Gastroesophageal sphincter (tissue), 4 donors: ENCODE results near the gene SLC27A1. TPM values are rescaled to one million over a fixed set of nuclear protein-coding genes. Genes with fewer than 3 reads are reported as not detected.
"Not testable (repeated sequence)": the region's sequence is repeated elsewhere in the genome, so short reads cannot be mapped to it uniquely, and the experiment has no call there.

Source experiments
- ATAC-seq: fragments of 150-250 bp; one replicate; pipeline ENCODE4 v1.9.1; 2016; ENCODE audit warnings: mild to moderate bottlenecking, moderate library complexity
- H3K27ac ChIP-seq, 4 donors: fragments of 200-600 bp; sonication (generic) in 3 of 4; 1 replicate in 3 of 4; 2 replicates in 1 of 4; pipeline ENCODE4 v1.5.1; 2016 to 2019
- H3K27me3 ChIP-seq: fragments of 200-600 bp; sonication (generic); one replicate; pipeline ENCODE4 v1.5.1; 2019
- H3K36me3 ChIP-seq, 2 donors: fragments of 200-600 bp; sonication (generic); one replicate each; pipeline ENCODE4 v1.5.1; 2019; ENCODE audit warnings: control low read depth in 1 of 2
- H3K4me1 ChIP-seq, 3 donors: fragments of 200-600 bp; sonication (generic); 1 replicate in 2 of 3; 2 replicates in 1 of 3; pipeline ENCODE4 v1.5.1; 2016 to 2019; ENCODE audit warnings: control low read depth in 2 of 3
- H3K4me3 ChIP-seq, 2 donors: fragments of 200-600 bp; sonication (generic); one replicate each; pipeline ENCODE4 v1.5.1; 2019; ENCODE audit warnings: mild to moderate bottlenecking in 1 of 2, moderate library complexity in 1 of 2
- H3K9me3 ChIP-seq, 3 donors: fragments of 200-600 bp; sonication (generic); one replicate each; pipeline ENCODE4 v1.5.1; 2017 to 2019; ENCODE audit warnings: control low read depth in 2 of 3
- CTCF ChIP-seq, 4 experiments: fragments of 200-600 bp in 2 of 4; fragments of 450-650 bp in 2 of 4; sonication (generic) in 1 of 4; IDR thresholded peaks; one replicate each; pipeline ENCODE4 v1.5.1; 2017 to 2019; ENCODE audit warnings: antibody characterized with exemption in 4 of 4, mild to moderate bottlenecking in 2 of 4, moderate library complexity in 2 of 4
- EP300 ChIP-seq: sonication (generic); formaldehyde crosslinking; IDR thresholded peaks from one replicate; pipeline ENCODE4 v1.6.1; 2017; ENCODE audit warnings: antibody characterized with exemption, mild to moderate bottlenecking
- POLR2A ChIP-seq, 2 donors: fragments of 450-650 bp; IDR thresholded peaks; one replicate each; pipeline ENCODE4 v1.6.1; 2017; ENCODE audit warnings: antibody characterized with exemption in 2 of 2, mild to moderate bottlenecking in 2 of 2, moderate library complexity in 1 of 2
- POLR2AphosphoS5 ChIP-seq: sonication (generic); formaldehyde crosslinking; IDR thresholded peaks from one replicate; pipeline ENCODE4 v1.6.1; 2017; ENCODE audit warnings: antibody characterized with exemption
- WGBS, 2 donors: methylation state at CpG; one replicate each; pipeline ENCODE4 v1.1.5; 2018; ENCODE audit warnings: low coverage in 1 of 2; 5-methylcytosine and 5-hydroxymethylcytosine counted together
- total RNA-seq, 4 donors: library from RNA; depleted of rRNA; stranded (reverse); fragments of >200 nt; gene quantifications; one replicate each; pipeline ENCODE4 v1.1.0, GENCODE V29; 2016

The SLC27A1 gene
- total RNA-seq, 4 donors from 2014 or later, result 17.1 to 21.3 (median 19.6) TPM

- Histone ChIP-seq H3K27ac (peak overlapping the region in 1 of 4 donors; percentile 26), H3K27me3 (no peaks in the 10 kb centered on the region), H3K4me1 (peaks cover 0 to 47% (median 0%) of the 10 kb centered on the region in 3 donors), H3K4me3 (no peak overlapping the region), H3K9me3 (no peaks in the 10 kb centered on the region), H3K36me3 (peaks cover 0 to 36% of the 10 kb centered on the region in 2 donors)
- ATAC-seq, result no peak
- 67 to 100% methylated on average over 1 to 9 of the region's 41 CpGs for WGBS, 2 donors
- no peak for TF ChIP-seq EP300
- TF ChIP-seq POLR2A (IDR thresholded peaks at IDR 0.05), result no peak
- no peak for TF ChIP-seq POLR2AphosphoS5
Observed at GRCh38 chr19:17497149-17497798, 26.9 kb downstream of the SLC27A1 start.

GRCh38 chr19:17499025-17499424 lies 28.7 kb downstream of the SLC27A1 start:
- WGBS, 2 donors, result 56 to 70% methylated on average over 11 to 12 of the region's 12 CpGs
- H3K4me1 ChIP-seq, result peaks cover 0 to 47% (median 0%) of the 10 kb centered on the region in 3 donors
- not testable (repeated sequence) for ATAC-seq, H3K27ac ChIP-seq, H3K27me3 ChIP-seq, H3K4me3 ChIP-seq, H3K9me3 ChIP-seq
- peaks cover 0 to 43% of the 10 kb centered on the region in 2 donors for H3K36me3 ChIP-seq

- no peaks in the 10 kb centered on the region for H3K9me3 ChIP-seq
- peak overlapping the region in 3 of 4 donors; percentile 21 to 36 (median 31) for H3K27ac ChIP-seq
- peak; percentile 35 for ATAC-seq
- TF ChIP-seq CTCF (IDR thresholded peaks at IDR 0.05), result no peak
- no peak for TF ChIP-seq POLR2A (IDR thresholded peaks at IDR 0.05)
- peak; percentile 22 for TF ChIP-seq POLR2AphosphoS5
- no peak overlapping the region for H3K4me3 ChIP-seq
- peaks cover 0 to 51% (median 0%) of the 10 kb centered on the region in 3 donors for H3K4me1 ChIP-seq
- peaks cover 0 to 52% of the 10 kb centered on the region in 2 donors for H3K36me3 ChIP-seq
- H3K27me3 ChIP-seq, result no peaks in the 10 kb centered on the region
- WGBS, 2 donors, result 48 to 66% methylated on average over 9 to 14 of the region's 21 CpGs
Observed at GRCh38 chr19:17499648-17500446, 29.5 kb downstream of the SLC27A1 start.

- H3K4me3 ChIP-seq, result no peak overlapping the region
- H3K9me3 ChIP-seq, result no peaks in the 10 kb centered on the region
- H3K36me3 ChIP-seq, result peaks cover 0 to 59% of the 10 kb centered on the region in 2 donors
- H3K27ac ChIP-seq, result peak overlapping the region in 3 of 4 donors; percentile 21 to 36 (median 31)
- no peak for ATAC-seq
- H3K4me1 ChIP-seq, result peaks cover 0 to 59% (median 0%) of the 10 kb centered on the region in 3 donors
- TF ChIP-seq POLR2A (IDR thresholded peaks at IDR 0.05), result no peak
- TF ChIP-seq POLR2AphosphoS5, result no peak
- no peak for TF ChIP-seq CTCF (IDR thresholded peaks at IDR 0.05)
- TF ChIP-seq EP300, result no peak
- 80% methylated on average over 1 of the region's 27 CpGs; no CpG with 5 or more reads in 1 of the 2 donors for WGBS, 2 donors
- no peaks in the 10 kb centered on the region for H3K27me3 ChIP-seq
Observed at GRCh38 chr19:17500447-17501198, 30.3 kb downstream of the SLC27A1 start.

GRCh38 chr19:17503240-17503639 lies 32.9 kb downstream of the SLC27A1 start:
- Histone ChIP-seq H3K27ac (no peak overlapping the region), H3K27me3 (no peaks in the 10 kb centered on the region), H3K4me1 (peaks cover 0 to 45% (median 0%) of the 10 kb centered on the region in 3 donors), H3K9me3 (no peaks in the 10 kb centered on the region), H3K4me3 (no peak overlapping the region), H3K36me3 (peaks cover 0 to 56% of the 10 kb centered on the region in 2 donors)
- no peak for ATAC-seq
- TF ChIP-seq EP300, result no peak
- TF ChIP-seq CTCF (IDR thresholded peaks at IDR 0.05), result no peak
- no peak for TF ChIP-seq POLR2AphosphoS5
- TF ChIP-seq POLR2A (IDR thresholded peaks at IDR 0.05), result no peak
- 86 to 87% methylated on average over 3 to 5 of the region's 6 CpGs for WGBS, 2 donors
